Measurements from ENCODE around the gene ADCY5.

DNA sequence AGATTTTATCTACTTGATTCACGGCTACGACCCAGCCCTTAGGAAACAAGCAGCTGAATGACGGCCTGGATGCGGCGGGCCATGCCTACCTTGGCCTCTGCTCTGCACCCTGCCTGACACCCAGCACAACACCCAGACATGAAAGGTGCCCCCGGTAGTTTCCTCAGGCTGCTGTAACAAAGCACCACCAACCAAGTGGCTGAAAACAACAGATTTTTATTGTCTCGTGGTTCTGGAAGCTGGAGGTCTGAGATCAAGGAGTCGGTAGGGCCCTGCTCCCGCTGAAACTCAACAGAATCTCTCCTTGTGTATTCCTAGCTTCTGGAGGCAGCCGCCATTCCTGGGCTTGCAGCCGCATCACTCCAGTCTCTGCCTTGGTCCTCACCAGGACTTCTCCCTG, 111.7 kb downstream of the ADCY5 start:
- TF ChIP-seq, protein P1, sequence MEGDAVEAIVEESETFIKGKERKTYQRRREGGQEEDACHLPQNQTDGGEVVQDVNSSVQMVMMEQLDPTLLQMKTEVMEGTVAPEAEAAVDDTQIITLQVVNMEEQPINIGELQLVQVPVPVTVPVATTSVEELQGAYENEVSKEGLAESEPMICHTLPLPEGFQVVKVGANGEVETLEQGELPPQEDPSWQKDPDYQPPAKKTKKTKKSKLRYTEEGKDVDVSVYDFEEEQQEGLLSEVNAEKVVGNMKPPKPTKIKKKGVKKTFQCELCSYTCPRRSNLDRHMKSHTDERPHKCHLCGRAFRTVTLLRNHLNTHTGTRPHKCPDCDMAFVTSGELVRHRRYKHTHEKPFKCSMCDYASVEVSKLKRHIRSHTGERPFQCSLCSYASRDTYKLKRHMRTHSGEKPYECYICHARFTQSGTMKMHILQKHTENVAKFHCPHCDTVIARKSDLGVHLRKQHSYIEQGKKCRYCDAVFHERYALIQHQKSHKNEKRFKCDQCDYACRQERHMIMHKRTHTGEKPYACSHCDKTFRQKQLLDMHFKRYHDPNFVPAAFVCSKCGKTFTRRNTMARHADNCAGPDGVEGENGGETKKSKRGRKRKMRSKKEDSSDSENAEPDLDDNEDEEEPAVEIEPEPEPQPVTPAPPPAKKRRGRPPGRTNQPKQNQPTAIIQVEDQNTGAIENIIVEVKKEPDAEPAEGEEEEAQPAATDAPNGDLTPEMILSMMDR (IDR thresholded peaks at IDR 0.05), result no peak
- TF ChIP-seq EZH2 (IDR thresholded peaks at IDR 0.05; ENCODE audit: borderline replicate concordance, insufficient read depth, low read depth, low read length, poor library complexity, severe bottlenecking), result no peak
